ENCODE results near the gene FIGLA. TPM values are rescaled to one million over a fixed set of nuclear protein-coding genes. Genes with fewer than 3 reads are reported as not detected.

Gene FIGLA
- polyA plus RNA-seq, 1 donor, result not detected

GRCh38 chr2:70775141-70775540 is 15.3 kb downstream of the FIGLA start:
- DNase-seq (ENCODE audit: low read depth), result no peak

GRCh38 chr2:70772486-70773155 is 17.8 kb downstream of the FIGLA start:
- DNase-seq (ENCODE audit: low read depth), result no peak

DNA sequence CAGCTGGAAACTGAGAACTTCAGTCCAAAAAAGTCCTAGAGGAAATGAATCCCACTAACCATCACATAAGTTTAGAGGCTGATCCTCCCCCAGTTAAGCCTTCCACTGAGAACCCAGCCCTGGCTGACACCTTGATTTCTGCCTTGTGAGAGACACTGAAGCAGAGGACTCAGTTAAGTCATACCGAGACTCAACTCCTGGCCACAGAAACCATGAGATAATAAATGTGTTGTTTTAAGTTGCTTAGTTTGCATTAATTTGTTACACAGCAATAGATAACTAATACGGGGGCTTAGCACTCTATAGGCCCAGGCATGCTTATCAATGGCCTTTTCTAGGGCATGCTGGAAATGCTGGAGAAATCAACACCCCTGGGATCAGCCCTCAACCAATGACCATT is 19.0 kb downstream of the FIGLA start:
- no peak for DNase-seq (ENCODE audit: low read depth)

DNA sequence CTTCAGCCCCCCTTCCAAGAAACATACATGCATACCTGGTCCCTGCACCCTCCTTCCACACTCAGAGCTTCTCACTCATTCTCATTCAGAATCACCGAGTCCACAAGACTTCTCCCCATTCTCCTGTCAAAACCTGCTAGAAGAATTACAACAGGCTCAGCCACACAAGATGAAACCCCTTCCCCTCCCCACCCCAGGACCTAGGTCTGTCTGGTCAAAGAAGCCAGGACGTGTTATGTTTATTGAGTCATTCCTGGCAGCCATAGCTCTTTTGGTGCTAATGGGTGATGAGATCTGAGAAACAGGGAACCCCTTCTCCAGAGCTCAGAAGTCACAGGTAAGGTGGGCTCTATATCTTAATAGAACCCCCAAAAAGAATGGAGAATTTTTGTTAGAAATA is 21.0 kb downstream of the FIGLA start:
- no peak for DNase-seq (ENCODE audit: low read depth)

DNA sequence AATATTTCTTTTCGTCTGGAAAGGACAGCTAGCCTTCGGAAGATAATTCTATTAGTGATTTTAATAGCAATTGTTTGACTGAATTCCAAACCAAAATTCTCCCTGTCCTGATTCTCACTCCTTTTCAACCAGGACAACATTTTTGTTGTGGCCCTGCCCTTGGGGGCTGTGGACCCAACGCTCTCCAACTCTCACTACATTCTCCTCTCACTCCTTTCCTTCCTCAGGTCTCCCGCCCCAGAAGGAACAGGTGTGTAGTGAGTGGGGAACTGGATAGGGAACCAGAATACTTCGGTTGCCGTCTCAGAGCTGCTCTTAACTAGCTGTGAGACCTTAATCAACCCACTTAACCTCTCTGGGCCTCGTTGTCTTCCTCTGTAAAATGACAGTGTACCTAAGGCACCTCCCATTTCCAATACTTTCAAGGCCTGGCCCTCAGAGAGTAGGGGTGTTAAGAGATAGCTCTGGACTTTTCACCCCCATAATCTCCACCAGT is 21.8 kb downstream of the FIGLA start:
- DNase-seq (ENCODE audit: low read depth), result no peak

DNA sequence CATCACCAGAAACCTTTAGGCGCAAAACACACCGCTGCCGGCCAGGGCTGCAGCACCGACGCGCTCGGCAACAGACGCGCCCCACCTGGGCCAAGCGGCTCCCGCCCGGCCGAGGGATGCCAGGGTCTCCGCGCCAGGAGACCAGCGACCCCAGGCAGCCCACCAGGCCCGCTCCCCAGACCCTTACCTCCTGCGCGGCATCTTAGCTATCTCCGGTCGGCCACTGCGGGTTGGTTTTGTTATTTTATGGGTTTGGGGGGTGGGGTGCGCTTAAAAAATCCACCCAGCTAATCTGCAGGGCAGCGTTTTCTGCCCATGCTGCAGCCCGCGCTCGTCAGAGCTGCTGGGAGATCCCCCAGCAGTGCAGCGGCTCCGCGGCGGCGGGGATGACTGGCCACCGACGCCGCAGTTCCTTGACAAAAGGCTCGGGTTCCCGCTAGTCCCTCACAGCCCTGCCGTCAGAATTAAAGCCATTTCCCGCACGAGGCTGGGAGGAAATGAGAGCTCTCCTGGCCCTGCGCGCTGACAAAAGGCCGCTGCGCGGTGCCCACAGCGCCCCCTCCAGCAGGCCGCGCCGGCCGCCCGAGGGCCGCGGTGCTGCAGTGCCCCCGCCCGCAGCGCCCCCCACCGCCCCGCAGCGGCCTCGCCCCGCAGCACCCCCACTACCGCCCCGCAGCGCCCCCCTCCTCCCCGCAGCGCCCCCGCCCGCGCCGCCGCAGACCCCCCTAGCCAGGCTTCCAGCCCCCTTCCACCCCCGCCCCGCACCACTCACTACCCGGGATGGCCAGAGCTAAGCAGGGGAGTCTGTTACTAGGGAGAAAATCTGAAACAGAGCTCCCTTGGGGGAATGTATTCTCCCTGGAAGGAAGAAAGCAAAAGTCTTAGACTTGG is 22.5 kb downstream of the FIGLA start, which contains the start of gene ADD2:
Gene ADD2, minus strand, starts transcription at position 502 of the 891 bp plus-strand sequence. CDS start 61,792 bp downstream, outside the sequence.
- no peak for DNase-seq (ENCODE audit: low read depth)

DNA sequence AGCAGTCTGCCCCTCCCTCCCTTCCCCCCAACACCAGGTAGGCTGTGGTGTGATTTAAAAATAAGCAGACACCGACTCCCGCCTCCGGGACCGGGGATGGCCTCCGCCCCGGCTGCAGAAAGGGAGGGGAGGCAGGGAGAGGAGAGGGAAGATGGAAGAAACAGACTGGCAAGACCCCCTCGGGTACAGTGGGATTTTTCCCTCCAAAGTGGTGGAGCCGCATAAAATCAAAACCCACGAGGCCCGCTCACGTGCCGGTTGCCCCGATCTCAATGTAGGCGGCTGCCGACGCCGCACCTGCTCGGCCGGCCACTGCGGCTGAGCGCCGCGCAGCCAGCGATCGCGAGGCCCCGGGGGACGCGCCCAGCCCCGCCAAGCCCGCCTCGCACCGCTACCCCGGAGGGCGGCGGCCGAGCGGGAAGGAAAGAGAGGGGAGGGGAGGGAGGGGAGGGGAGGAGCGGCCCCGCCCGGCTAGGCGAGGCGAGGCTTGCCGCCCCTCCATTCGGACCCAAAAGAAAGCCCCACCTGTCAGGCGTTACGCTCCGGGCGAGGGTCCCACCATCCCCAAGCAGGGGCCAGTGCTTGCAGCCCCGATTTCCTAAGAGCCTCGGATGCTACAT is 23.3 kb downstream of the FIGLA start:
- DNase-seq (ENCODE audit: low read depth), result no peak

DNA sequence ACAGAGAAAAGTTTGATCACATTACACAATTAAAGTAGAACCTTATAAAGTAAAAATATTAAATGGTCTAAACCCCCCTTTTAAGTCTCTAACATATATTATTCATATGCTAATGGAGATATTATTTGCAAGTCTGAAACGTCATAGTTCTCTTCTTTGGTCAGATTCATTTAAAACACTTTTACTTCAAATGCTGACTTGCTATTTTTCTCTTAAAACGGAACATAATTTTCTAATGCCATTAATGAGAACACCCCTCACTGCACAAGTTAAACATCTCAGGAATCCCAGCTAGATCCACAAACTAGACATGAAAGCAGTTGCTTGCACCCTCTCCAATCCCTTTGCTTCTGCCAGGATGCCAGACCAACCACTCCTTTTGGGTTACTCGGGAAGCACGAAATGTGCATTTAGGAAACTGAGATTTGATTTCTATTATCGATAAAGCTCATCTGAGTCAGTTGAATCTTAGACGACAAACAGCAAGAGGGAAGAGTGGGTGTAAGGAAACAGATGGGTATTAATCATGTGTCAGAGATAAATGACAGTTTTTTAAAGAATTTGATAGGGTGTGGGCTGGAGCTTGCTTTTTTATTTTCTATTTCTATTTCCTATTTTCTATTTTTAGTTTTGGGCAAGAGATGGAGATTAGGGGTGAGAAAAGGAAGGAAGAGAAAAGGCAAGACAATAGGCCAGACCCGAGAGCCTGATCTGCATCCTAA is 23.9 kb downstream of the FIGLA start:
- no peak for DNase-seq (ENCODE audit: low read depth)

DNA sequence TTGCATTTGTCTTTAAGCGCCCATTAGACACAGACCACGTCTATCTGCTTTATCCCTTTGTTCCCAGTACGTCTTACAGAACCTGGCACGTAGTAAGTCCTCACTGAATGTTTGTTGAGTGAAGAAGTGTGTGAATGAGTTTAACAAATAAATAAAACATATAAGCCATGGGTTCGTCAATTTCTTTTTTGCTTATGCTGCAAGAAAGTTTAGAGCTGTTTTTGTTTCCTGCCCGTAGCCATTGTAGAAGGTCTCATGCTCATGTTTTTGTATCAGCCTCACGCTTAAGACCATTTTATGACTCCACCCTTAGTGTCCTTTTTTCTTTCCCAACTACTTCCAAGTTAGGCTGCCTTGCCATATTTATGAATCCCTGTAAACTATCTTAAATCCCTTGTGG is 24.9 kb downstream of the FIGLA start:
- DNase-seq (ENCODE audit: low read depth), result no peak

- no peak for DNase-seq (ENCODE audit: low read depth)
Observed at GRCh38 chr2:70759446-70759845, 31.0 kb downstream of the FIGLA start.

GRCh38 chr2:70757966-70758365 is 32.5 kb downstream of the FIGLA start:
- no peak for DNase-seq (ENCODE audit: low read depth)

- DNase-seq (ENCODE audit: low read depth), result no peak
Observed at GRCh38 chr2:70757360-70757759, 33.1 kb downstream of the FIGLA start.

- no peak for DNase-seq (ENCODE audit: low read depth)
Observed at GRCh38 chr2:70756128-70756527, 34.3 kb downstream of the FIGLA start.

DNA sequence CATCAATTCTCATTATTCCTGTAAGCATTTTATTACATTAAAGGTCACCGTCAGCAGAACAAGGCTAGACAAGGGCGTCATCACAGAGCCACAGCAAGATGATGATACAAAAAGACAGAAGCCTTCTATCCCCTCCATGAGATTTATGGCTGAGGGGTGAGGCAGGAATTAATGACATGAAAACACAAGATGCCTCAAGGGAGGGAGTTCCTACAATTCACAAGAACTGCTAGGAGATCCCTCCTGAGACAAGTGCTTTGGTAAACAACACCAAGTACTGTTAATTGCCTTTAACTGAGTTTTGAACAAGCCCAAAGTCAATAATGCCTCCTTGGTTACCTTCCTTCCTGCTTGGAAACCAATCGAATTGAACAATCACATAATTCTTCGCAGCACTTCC is 36.5 kb downstream of the FIGLA start:
- DNase-seq (ENCODE audit: low read depth), result no peak

GRCh38 chr2:70753031-70753430 is 37.4 kb downstream of the FIGLA start:
- DNase-seq (ENCODE audit: low read depth), result no peak

DNA sequence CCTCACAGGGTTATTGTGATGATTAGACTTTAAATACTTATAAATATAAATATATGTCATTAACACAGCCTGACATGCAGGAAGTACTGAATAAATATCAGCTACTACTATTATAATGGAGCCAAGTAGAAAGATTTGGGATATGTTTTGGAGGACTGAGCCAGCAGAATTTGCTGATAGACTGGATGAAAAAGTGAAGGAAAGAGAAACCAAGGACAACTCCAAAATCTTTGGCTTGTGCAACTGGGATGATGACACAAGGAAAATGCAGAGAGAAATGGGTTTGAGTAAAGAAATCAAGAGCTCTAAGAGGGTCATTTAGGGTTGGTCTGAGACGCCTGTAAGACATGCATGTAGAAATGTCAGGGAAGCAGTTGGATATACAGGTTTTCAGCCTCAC is 38.0 kb downstream of the FIGLA start:
- no peak for DNase-seq (ENCODE audit: low read depth)

DNA sequence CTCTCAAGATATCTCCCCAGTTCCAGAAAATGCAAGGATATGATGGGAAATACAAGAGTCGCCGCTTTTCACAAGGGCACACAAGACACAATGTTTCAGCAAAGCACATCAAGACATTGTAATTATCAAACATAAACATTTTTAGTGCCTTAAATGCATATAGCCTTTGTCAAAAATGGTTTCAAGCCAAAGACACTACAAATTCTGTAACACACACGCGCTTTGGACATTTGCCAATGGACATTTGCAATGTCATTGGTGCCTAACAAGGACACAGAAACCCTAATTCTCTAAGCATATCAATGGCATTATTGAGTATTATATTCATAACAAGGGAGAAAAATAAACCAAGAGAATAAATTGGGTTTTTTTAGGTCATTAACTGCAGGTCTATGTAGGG is 38.6 kb downstream of the FIGLA start:
- no peak for DNase-seq (ENCODE audit: low read depth)

DNA sequence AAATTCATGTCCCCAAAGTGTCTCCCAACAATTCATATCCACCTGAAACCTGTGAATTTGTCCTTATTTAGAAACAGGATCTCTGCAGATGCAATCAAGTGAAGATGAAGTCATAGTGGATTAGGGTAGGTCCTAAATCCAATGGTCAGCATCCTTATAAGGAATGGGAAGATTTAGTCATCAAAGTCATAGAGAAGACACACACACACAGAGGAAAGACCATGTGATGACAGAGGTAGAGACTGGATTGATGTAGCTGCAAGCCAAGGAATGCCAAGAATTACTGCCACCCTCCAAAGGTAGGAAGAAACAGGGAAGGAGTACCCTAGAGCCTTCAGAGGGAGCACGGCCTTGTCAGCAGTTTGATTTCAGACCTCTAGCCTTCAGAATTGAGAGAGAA is 40.1 kb downstream of the FIGLA start:
- DNase-seq (ENCODE audit: low read depth), result no peak

GRCh38 chr2:70748002-70748784 is 42.2 kb downstream of the FIGLA start:
- DNase-seq (ENCODE audit: low read depth), result no peak

GRCh38 chr2:70747284-70747683 is 43.2 kb downstream of the FIGLA start:
- DNase-seq (ENCODE audit: low read depth), result no peak
